ENCODE measurements around the gene ZNF493.

The ZNF493 gene

DNA sequence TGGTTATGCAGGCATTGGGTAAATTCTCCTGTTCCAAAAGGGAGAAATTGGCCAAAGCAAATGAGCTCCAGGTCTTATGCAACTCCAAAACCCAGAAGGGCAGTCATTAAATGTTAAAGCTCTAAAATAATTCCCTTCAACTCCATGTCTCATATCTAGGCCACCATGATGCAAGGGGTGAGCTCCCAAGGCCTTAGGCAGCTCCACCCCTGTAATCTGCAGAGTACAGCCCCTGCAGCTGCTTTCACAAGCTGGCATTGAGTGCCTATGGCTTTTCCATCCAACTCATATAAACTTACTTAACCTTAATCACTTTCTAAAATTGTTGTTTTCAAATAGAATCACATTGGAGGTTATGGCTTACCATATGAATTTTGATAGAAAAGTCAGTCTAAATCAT, 63.8 kb downstream of the ZNF493 start:
- TF ChIP-seq, protein P1, sequence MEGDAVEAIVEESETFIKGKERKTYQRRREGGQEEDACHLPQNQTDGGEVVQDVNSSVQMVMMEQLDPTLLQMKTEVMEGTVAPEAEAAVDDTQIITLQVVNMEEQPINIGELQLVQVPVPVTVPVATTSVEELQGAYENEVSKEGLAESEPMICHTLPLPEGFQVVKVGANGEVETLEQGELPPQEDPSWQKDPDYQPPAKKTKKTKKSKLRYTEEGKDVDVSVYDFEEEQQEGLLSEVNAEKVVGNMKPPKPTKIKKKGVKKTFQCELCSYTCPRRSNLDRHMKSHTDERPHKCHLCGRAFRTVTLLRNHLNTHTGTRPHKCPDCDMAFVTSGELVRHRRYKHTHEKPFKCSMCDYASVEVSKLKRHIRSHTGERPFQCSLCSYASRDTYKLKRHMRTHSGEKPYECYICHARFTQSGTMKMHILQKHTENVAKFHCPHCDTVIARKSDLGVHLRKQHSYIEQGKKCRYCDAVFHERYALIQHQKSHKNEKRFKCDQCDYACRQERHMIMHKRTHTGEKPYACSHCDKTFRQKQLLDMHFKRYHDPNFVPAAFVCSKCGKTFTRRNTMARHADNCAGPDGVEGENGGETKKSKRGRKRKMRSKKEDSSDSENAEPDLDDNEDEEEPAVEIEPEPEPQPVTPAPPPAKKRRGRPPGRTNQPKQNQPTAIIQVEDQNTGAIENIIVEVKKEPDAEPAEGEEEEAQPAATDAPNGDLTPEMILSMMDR (conservative IDR thresholded peaks at IDR 0.05; ENCODE audit: low read depth, low read length) = no peak
- H3K4me3 ChIP-seq (ENCODE audit: low read depth, low read length) = no peak overlapping the region
- no peak for DNase-seq (ENCODE audit: low read depth)

DNA sequence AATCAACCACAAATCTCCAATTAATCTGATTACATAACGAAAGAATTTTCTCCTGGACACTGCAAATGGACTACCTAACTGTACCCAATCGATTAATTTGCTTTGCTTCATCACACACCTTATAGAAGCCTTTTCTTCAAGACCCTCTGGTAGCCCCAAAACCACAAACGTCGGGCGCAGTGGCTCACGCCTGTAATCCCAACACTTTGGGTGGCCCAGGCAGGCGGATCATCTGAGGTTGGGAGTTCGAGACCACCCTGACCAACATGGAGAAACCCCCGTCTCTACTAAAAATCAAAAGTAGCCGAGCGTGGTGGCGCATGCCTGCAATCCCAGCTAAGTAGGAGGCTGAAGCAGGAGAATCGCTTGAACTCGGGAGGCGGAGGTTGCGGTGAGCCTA, 65.6 kb downstream of the ZNF493 start:
- no peak for DNase-seq (ENCODE audit: low read depth)
- H3K4me3 ChIP-seq (ENCODE audit: low read depth, low read length) = no peak overlapping the region
- TF ChIP-seq, protein P1 (conservative IDR thresholded peaks at IDR 0.05; ENCODE audit: low read depth, low read length) = no peak

DNA sequence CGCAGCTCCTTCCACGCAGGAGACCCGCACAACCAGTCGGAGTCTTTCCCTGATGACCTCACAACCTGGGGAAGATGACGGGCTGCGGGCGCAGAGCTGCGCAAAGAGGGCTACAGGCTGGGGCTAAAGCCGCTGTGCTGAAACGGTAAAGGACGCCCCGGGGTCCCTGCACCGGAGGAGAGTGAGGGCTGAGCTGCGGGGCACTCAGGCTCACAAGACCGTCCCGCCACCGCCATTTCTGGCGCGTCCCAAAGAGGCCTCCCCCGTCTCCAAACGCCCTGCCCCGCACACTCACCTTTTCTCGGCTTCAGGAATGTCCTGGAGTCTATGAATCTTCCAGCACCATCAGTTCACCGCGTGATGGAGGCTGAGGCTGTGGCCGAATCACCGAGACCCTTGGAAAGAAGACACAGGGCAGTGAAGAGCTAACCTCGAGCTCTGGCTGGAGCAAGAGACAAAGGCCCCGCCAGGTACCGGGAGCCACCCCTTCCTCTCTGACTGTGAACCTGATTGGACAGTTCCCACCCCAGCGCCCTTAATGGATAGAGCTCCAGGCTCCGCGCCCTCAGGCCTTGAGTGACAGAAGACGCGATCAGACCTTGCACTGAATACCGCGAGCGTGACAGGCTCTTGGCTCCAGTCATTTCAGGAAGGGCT, 66.6 kb downstream of the ZNF493 start:
- peak; percentile 23 for DNase-seq (ENCODE audit: low read depth)
- TF ChIP-seq, protein P1 (conservative IDR thresholded peaks at IDR 0.05; ENCODE audit: low read depth, low read length) = no peak
- peak overlapping the region; percentile 38 for H3K4me3 ChIP-seq (ENCODE audit: low read depth, low read length)

DNA sequence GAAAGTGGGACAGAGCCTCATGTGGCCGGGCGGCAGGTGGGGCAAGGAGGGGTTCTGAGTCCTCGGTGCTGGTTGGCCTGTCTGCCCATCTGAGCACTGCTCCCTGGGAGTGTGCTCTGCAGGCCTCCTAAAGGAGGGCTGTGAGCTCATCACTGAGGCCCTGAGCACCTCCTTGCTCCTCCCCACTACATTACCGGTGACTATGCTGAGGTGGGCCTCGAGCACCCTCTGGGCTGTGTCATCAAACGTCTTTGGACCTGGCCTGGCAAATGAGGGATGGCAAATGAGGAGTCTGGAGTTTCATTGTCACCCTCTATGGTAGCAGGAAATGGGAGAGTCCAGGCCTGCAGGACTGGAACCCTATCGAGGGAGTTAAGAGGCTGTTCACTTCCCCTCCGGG, 69.7 kb downstream of the ZNF493 start:
- H3K4me3 ChIP-seq (ENCODE audit: low read depth, low read length) = no peak overlapping the region
- TF ChIP-seq, protein P1 (conservative IDR thresholded peaks at IDR 0.05; ENCODE audit: low read depth, low read length) = no peak
- DNase-seq (ENCODE audit: low read depth) = no peak

DNA sequence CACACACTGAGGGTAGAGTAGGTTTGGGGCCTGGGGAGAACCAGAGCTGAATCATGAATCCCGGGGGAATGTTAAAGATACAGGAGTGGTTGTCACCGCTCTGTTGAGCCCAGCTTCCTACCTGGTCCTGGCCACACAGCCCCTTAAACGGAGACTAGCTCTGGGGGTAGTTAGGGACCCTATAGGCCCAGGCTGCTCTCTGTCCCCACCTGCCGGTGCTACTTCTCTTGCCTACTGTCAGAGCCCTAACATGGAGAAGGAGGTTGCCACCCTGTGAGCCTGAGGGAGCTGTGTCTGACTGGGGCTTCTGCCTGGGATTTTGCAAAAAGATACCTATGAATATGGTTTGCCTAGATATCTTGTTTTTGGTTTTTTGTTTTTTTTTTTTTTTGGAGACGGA, 71.9 kb downstream of the ZNF493 start:
- no peak for DNase-seq (ENCODE audit: low read depth)
- no peak overlapping the region for H3K4me3 ChIP-seq (ENCODE audit: low read depth, low read length)
- TF ChIP-seq, protein P1 (conservative IDR thresholded peaks at IDR 0.05; ENCODE audit: low read depth, low read length) = no peak

DNA sequence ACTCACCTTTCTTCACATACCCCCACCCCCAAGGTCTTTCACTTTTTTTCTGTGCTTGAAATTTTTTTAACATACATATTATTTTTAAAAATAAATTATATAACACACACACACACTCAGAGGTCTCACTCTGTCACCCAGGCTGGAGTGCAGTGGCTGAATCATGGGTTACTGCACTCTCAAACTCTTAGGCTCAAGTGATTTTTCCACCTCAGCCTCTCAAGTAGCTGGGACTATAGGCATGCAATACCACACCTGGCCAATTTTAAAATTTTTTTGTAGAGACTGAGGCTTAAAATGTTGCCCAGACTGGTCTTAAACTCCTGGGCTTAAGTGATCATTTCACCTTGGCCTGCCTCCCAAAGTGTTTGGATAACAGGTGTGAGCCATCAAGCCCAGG, 75.6 kb downstream of the ZNF493 start:
- no peak for DNase-seq (ENCODE audit: low read depth)
- TF ChIP-seq, protein P1 (conservative IDR thresholded peaks at IDR 0.05; ENCODE audit: low read depth, low read length) = no peak
- no peak overlapping the region for H3K4me3 ChIP-seq (ENCODE audit: low read depth, low read length)

DNA sequence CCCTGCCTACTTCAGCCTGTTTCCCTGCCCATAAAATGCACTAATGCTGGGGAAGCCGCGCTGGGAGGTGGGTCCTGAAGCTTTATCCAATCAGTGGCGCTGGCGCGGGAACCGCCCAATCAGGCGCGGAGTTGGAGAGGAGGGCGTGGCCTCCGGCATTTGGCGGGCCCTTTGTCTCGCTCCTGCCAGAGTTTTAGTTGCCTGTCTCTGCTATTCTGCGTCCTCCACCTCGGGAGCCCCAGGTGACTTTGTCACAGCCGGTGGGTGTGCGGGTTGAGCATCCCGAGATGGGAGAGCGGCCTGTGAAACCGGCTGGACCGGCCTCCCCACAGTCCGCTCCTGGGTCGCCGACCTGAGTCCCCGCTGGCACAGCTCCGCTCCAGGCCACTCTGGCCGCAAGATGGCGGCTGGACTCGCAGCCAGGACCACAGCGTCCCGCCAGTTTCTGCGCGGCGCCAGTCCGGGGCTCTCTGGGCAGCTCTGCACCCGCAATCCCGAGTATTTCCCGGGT, 77.8 kb downstream of the ZNF493 start:
- DNase-seq (ENCODE audit: low read depth) = peak; percentile 58
- TF ChIP-seq, protein P1 (conservative IDR thresholded peaks at IDR 0.05; ENCODE audit: low read depth, low read length) = no peak
- H3K4me3 ChIP-seq (ENCODE audit: low read depth, low read length) = peak overlapping the region; percentile 53
